ENCODE measurements around the gene DYSF.

Gene DYSF

GRCh38 chr2:71605173-71605641 is 151.8 kb downstream of the DYSF start:
- peak; percentile 48 for DNase-seq

GRCh38 chr2:71605781-71606241 is 152.4 kb downstream of the DYSF start:
- no peak for DNase-seq

GRCh38 chr2:71606244-71606643 is 152.9 kb downstream of the DYSF start:
- DNase-seq = no peak

GRCh38 chr2:71607151-71607889 is 154.0 kb downstream of the DYSF start:
- DNase-seq = no peak

DNA sequence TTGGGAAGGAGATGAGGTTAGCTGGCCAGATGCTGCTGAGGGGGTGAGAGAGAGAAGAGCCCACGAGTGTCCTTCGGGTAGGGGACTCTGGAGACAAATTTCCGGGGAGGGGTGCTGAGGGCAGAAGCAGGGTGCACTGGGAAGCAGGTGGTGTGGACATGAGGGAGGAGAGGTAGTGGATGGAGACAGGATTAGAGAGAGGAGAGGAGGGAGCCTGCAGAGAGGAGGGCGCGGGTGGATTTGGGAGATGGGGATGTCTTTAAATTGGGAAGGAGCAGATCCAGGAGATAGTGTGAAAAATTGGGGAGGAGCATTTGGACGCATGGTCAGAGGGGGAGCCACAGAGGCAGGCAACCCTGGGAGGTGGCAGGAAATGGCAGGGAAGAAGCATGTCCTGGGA is 154.7 kb downstream of the DYSF start:
- DNase-seq = no peak

DNA sequence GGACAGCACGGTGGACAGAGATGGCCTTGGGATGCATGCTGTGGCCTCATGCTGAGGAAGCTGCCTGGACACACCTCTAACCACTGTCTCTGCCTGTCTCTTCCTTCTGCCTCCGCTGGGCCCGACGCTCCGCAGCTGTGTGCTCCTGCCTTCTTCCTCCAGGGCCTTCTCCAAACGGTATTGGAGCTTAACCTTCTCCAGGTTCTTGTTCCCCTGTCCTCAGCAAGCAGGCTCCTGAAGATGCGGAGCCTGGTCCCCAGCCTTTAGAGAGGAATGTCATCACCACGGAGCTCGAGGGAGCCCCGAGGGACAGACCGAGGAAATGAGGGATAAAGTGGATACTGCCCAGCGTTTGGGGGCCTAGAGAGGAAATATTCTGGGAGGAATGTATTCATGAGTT is 155.1 kb downstream of the DYSF start:
- no peak for DNase-seq

- no peak for DNase-seq
Observed at GRCh38 chr2:71609029-71609428, 155.7 kb downstream of the DYSF start.

DNA sequence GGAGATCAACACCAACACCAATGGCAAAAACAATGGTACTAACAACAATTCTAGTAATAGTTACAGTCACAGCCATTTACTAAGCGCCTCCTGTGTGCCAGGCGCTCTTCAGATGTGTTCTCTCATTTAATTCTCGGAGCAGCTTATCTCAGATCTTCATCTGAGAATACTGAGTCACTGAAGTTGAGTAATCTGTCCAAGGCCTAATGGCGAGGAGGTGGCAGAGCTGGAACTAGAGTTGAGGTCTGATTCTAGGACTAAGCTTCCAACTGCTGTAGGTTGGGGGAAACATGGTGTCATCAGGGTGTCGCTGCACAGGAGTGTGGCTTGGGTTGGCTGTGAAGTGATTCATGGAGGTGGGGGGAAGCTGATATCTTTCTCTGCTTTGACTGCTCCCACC is 156.1 kb downstream of the DYSF start:
- no peak for DNase-seq

GRCh38 chr2:71609958-71610357 is 156.6 kb downstream of the DYSF start:
- DNase-seq = peak; percentile 73

GRCh38 chr2:71610671-71611070 is 157.3 kb downstream of the DYSF start:
- DNase-seq = no peak

DNA sequence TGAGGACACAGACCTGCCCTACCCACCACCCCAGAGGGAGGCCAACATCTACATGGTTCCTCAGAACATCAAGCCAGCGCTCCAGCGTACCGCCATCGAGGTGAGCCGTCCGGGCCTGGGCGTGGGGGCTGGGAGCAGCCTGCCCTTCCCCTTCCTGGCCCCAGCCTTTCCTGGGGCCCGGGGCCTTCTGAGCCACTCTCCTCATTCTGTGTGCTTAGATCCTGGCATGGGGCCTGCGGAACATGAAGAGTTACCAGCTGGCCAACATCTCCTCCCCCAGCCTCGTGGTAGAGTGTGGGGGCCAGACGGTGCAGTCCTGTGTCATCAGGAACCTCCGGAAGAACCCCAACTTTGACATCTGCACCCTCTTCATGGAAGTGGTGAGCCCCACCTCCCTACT is 157.9 kb downstream of the DYSF start:
- no peak for DNase-seq

GRCh38 chr2:71611781-71612527 is 158.6 kb downstream of the DYSF start:
- no peak for DNase-seq

DNA sequence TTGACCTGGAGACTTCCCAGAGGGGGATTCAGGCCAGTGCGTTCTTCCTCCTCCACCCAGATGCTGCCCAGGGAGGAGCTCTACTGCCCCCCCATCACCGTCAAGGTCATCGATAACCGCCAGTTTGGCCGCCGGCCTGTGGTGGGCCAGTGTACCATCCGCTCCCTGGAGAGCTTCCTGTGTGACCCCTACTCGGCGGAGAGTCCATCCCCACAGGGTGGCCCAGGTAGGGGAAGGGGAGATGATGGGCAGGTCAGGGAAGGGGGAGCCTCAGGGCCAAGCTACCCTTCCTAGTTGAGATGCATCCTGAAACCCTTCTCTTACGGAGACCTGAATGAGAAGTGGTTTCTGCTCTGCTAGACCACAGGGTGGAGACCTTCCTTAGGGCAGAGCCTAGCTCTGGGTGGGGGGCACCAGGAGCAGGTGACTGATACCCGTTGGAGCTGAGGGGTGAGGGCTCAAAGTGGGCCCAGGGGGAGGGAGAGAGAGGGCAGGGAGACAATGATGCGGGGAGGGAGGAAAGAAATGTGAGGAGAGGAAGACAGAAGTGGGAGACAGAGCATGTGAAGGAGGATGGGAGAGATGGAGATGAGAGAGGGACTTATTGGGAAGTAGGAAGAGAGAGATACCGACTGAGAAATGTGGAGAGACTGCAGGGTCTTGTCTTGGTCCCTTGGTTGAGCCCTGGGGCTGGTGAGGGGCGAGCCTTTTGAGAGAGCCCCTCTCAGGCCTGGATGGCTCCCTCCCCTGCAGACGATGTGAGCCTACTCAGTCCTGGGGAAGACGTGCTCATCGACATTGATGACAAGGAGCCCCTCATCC is 159.4 kb downstream of the DYSF start:
- DNase-seq = no peak

DNA sequence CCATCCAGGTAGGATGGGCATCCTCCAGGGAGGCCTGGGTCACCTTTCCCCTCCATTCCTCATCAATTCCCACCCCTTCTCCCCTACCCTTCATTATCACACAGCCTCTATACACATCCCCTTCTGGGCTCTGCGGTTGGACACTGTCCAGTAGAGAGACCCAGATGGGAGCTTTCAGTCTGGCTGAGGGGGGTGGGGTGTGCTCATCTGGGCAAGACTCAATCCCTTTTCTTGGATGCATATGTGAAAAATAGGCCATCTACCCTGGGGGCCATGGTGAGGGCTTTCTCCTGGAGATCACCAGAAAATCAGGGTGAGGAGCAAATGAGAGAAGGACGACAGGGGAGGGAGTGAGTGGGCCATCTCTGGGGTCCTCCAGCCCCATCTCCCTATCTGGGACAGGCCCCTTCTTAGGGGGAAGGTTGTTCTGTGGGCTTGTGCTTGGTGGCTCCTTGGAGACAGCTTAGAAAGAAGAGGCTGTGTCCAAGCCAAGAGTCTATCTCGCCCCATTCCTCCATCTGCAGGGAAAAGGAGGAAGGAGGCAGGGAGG is 160.1 kb downstream of the DYSF start:
- DNase-seq = no peak

GRCh38 chr2:71613953-71614925 is 160.9 kb downstream of the DYSF start:
- no peak for DNase-seq

GRCh38 chr2:71614976-71615766 is 161.8 kb downstream of the DYSF start:
- no peak for DNase-seq

GRCh38 chr2:71615767-71616730 is 162.7 kb downstream of the DYSF start:
- no peak for DNase-seq

- no peak for DNase-seq
Observed at GRCh38 chr2:71617266-71617665, 163.9 kb downstream of the DYSF start.

GRCh38 chr2:71618327-71619113 is 165.2 kb downstream of the DYSF start:
- no peak for DNase-seq

Data from eye (tissue), 1 donor.